ENCODE data around the gene TP53TG5.

TP53TG5 gene

GRCh38 chr20:45344168-45344860 is 33.8 kb downstream of the TP53TG5 start:
- no peak for DNase-seq

GRCh38 chr20:45343532-45344167 is 34.5 kb downstream of the TP53TG5 start:
- no peak for DNase-seq

- DNase-seq = no peak
Measured at GRCh38 chr20:45342855-45343531, 35.1 kb downstream of the TP53TG5 start.

DNA sequence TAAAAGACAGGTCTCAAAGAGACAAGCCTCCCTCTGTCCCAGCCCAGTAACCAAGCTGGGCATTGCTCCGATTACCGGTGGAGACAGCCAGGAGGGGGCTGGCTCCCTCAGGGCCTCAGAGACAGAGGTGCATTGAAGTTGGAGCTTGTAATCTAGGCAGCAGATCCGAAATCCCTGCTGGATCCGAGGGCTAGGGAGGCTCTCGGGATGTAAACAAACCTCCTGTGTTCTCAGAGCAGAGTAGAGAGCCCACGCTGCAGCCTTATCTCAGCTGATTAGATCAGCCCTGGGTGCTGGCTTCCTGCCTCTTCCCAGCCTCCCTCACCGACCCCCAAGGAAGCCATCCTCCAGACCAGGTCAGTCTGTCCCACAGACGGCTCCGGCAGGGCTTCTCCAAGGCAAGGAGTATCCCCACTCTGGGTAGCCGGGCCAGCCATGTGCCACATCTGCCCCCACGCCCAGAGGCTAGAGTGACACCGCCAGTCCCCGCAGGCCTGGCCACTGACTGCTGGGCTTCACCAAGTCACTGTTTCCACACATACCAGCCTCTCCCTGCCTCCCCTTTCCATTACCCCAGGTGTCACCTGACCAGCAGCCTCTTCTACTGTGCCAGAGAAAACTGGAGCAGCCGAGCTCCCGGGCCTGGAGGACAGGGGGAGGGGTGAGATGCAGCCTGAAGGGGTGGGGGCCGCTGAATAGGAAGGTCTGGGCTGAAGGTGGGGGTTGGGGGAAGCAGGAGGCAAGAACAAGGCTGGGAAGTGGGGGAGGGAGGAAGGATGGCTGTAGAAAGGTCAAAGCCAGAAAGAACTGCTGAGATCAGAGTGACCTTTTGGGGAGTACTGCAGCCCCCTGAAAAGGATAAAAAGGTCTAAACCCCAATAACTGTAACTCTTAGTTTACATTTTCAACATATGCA is 35.9 kb downstream of the TP53TG5 start:
- DNase-seq = peak; percentile 4

DNA sequence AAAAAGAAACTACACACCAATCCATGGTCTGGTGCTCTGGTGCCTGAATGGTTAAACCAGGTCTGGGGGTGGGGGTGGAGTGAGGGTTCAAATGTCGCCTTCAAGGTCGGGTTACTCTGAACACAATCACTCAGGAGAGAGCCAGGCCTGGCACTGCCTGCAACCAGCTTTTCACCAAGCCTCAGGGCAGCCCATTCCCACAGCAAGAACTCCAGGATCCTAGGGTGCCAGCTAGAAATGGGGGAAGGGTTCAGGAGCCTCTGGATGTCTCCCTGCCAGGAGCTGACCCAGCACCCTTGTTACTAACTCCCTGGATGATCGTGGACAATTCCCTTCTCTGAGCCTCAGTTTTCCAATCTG is 36.6 kb downstream of the TP53TG5 start:
- DNase-seq = no peak

DNA sequence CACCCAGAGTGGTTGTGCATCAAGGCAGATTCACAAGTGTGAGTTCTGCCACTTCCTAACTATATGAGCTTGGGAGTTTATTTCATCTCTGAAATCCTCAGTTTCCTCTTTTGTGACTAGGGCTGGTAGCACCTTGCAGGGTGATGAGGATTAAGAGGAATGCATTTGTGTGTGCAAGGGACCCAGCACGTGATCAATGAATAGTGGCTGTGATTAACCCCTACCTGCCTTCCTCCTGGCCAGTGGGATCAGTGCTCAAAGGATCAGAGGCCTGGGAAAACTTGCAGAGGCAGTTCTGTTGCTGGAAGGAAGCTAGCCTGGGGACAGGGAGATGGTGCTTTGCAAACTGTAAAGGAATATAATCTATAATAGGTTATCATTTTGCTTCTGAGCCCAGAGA is 37.2 kb downstream of the TP53TG5 start:
- no peak for DNase-seq

- DNase-seq = no peak
Measured at GRCh38 chr20:45340236-45340847, 37.8 kb downstream of the TP53TG5 start.

DNA sequence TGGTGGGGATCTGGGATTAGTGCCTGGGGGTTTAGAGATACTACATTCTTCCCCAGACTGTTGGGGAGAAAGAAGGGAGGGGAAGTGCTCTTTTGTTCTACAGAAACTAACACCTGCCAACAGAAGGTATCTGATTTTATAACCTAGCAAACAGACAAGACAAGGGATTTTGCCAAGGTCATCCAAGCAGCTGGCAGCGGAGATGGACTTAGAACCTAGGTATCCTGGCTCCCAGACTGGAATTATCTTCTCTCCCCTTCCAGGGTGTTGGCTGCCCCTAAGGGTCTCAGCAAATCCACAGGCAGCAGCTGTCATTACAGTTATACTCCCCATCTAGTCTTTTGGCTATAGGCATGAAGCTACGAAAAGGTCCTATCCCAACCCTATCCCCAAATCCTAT is 38.3 kb downstream of the TP53TG5 start:
- no peak for DNase-seq

DNA sequence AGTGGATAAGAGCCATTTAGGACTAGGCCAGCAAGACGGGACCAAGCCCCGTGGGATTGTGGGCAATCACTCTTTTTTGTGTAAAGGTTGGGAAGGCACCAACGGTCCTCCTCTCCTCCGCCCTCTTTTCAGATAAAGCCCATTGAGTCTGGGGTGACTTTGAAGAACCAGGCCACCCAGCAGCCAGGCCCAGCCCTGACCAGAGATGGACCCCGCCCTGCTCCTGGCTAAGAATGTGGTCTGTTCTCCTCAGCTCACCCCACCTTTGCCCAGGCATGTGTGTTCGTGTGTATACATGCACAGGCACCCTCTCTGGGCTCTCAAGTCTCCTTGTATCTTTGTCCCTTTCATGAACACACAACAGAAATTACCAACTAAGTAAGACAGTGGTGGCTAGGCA is 39.0 kb downstream of the TP53TG5 start:
- DNase-seq = no peak

GRCh38 chr20:45338121-45339030 is 39.7 kb downstream of the TP53TG5 start:
- no peak for DNase-seq

DNA sequence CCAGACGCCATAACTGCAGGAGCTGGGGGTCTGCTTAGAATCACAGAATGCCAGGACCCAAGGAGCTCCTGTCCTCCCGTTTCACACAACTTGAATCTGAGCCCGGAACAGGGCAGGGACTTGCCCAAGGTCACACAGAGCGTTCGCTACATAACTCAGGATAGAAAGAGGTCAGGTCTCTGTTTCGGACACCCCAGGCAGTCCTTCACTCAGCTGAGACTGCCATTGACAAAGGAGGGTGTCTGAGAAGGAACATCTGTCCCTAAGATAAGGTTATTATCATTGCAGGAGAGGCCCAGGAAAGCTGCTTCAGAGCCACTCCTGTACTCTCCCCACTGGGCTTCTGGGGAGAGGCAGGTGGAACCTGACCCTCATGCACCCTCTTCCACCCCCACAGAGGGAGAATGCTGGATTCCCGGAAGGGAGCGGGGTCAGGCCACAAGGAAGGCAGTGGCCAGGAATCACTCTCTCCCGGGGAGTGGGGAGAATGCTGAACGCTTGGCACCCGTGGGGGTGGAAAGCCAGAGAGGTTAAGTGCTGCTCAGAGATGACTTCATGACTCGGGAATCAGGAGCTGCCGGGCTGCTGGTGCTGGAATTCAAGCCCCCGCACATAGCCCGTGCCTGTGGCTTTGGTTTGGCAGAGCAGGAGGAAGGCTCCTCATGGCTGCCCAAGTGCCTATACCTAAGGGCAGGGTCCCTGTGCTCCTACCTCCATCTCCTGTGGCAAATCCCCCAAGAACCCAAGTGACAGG is 40.6 kb downstream of the TP53TG5 start:
- DNase-seq = no peak

- no peak for DNase-seq
Measured at GRCh38 chr20:45336530-45337366, 41.4 kb downstream of the TP53TG5 start.

DNA sequence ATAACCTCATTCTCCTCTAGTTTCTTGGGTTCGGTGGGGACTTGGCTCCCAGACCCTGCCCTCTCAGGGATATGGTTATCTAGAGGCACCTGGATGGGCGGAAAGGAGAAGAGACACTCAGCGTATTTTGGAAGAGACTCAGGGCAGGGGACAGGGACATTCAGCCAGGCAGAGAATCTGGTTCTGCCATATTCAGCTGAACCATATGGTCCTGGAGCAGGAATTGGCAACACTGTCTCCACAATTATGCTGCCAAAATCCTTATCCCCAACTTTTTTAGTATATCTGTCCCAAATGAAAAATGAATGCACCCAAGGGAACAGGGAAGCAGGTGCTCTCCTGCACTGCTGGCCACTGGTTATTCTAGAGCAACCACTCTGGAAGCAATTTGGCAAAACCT is 47.6 kb downstream of the TP53TG5 start:
- no peak for DNase-seq

GRCh38 chr20:45329497-45330319 is 48.4 kb downstream of the TP53TG5 start:
- no peak for DNase-seq

- DNase-seq = no peak
Measured at GRCh38 chr20:45328451-45328850, 49.7 kb downstream of the TP53TG5 start.

- no peak for DNase-seq
Measured at GRCh38 chr20:45325371-45325770, 52.8 kb downstream of the TP53TG5 start.

DNA sequence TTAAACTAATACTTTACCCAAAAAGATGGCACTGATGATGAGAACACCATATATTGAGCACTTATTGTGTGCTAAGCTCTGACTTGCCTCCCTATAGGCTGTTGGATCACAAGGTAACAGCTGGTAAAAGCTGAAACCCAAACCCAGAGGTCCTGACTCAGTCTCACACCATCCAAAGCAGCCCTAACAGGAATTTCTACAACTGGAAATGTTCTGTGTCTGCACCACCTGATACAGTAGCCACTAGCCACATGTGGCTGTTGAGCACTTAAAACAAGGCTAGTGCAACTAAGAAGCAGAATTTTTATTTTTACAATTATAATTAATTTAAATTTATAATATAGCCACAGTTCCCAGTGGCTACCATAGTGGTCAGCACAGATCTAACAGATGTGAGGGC is 54.4 kb downstream of the TP53TG5 start:
- DNase-seq = no peak

GRCh38 chr20:45322952-45323383 is 55.2 kb downstream of the TP53TG5 start:
- DNase-seq = peak; percentile 38

Measured in SHP77 treated with DMSO at 0.1 percent for 48 hours (cell line).